Stimulated activated CD4-positive, alpha-beta T cell treated with anti-CD3 and anti-CD28 coated beads, Interleukin-15, amount 100 ng/mL, for 24 hours (primary cell): ENCODE data around the gene RBMS3.
"Not testable (repeated sequence)": the region's sequence is repeated elsewhere in the genome, so short reads cannot be mapped to it uniquely, and the experiment has no call there.

ENCODE experiments used
- DNase-seq: peaks from one replicate; pipeline ENCODE4 v3.0.0-alpha.2; 2020

Gene RBMS3

DNA sequence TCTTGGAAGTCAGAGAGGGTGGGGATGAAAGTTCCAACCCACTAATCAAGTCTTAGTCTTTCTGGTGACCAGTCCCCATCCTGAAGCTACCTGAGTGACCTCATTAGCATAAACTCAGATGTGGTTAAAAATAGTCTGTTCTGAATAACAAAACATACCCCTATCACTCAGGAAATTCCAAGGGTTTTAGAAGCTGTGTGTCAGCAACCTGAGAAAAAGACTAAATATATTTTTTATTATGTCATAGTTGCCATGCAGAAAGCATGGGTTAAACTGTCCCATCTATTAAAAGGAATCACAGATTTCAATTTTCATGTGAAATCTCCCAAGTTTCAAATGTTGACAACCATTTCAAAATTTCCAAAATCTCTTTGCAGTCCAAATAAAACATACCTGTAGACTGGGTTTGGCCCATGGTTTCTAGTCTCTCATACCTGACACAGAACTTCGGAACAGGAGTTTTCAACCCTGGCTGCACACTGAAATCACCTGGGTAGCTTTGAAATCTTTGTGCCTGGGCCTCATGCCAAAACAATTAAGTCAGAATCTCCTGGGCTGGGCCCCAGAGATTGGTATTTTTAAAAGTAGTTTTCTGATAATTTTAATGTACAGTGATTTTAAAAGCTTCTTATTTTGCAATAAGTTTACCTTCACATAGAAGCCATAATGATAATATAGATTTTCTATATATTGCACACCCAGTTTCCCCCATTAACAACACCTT lies 476.3 kb downstream of the RBMS3 start:
- no peak for DNase-seq

GRCh38 chr3:29758108-29758433 lies 477.2 kb downstream of the RBMS3 start:
- no peak for DNase-seq

DNA sequence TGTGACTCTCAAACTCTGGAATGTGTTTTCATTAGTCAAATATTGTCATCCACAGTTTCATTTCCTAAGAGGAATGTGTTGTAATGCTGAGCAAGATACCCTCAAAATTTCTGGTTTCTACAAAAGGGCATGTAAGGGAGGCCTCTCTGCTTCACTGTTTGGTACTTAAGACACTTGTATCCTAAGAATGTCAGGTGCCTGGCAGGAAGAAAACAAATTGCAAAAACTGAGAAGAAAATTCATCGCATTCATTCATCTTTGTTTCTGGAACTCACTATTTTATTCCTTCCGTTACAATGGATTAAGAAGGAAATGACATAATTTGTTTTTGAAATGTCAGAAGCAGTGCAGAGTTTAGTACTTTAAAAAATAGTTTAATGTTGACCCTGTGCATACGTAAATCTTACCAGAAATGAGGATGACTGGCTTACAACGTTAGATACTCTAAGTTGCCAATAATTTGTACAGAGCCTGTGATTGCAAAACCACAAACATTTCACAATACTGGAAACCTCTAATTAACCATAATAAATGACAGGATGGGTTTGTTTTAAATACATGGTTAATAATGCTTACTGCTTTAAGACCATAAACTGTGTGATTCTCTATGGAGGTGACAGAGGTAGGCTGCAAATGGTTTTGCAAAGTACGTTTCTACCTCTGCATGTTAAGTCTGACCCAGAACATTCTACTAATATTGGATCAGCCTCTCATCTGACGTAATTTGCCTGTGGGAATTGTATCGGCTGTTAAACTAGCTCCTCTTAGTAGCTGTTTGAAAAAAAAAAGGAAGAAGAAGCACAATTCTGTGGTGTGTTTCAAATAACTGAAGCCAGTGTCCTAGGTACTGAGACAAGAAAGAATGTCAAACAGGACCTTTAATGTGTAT lies 477.8 kb downstream of the RBMS3 start:
- no peak for DNase-seq

GRCh38 chr3:29759411-29760225 lies 478.7 kb downstream of the RBMS3 start:
- no peak for DNase-seq

DNA sequence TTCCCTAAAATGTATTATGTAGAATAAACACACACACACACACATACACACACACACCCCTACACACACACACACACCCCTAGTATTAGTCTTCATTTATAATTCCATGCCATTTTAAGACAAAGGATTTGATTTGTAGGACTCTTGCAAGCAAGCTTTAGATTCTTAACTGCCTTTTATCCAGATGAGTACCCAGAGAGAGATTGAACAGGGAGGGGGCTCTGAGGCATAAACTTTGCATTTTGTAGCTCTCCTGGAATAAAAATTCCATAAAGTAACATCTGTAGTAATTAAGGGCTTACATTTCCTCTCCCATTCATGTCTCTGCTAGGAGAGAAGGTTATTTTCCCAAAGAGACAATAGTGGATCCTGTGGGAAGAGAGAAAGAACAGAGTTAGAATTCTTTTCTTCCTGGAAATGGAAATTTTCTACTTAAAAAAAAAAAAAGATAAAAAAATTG lies 479.4 kb downstream of the RBMS3 start:
- no peak for DNase-seq

GRCh38 chr3:29761517-29761916 lies 480.6 kb downstream of the RBMS3 start:
- DNase-seq = no peak

DNA sequence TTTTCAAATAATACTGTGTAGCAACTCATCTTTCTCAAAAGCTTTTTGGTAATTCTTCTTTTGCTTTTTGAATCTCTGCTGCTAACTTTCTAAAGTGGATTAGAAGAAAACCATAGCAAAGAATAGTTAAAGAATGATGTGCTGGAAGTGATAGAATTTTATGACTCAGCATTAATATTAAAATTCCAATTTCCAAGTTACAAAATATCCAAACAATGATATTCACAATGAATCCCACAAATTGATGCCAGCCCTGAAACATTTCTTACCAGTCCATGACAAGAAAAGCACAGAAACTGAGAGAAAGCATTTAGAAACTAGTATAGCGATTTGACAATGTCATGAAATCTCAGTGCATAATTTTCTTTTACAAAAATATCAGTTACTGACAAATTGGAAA lies 482.2 kb downstream of the RBMS3 start:
- DNase-seq = no peak

DNA sequence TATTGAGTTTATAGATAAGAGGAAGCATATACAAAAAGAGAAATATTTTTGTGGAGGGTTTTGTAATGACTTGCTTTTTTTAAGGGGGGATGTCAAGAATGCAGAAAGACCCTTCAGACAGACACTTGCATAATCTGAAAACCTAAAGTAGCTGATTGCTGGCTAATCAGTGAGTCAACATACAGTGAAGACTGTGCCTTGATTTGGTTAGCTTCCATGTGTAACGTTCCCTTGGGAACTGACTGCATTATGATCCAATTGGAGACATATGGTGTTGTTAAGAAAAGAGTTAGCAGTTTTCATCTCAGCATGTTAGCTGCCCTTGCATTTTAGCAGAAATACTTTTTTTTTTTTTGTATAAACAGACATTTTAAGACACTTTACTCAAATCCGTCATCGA lies 483.2 kb downstream of the RBMS3 start:
- no peak for DNase-seq

DNA sequence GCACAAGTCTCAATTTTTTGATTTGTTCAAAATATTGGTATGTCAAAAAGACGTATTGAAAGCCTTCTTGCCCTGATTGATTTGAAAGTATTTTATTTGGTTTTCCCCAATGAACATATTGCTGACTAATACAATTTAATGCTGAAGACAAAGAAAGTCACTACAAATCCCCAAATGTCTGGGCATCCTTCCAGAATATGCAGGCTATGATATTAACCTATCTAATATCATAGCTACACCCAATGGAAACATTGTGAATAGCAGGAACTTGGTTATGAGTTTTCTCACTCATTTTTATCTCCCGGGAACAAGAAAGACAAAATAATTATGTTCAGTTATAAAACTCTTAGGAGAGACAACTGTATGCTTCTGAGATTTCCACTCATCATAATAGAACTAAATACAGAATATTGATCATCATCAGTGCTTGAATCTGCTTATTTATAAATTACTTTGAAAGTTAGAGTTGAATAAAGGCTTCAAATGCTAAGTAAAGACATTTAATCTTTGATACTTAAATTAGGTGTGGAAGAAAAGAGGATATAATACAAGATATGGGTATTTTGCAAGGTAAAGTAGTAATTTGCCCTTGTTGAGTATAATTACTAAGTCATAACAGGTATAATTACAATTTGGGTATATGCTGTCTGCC lies 483.9 kb downstream of the RBMS3 start:
- no peak for DNase-seq

- no peak for DNase-seq
Measured at GRCh38 chr3:29771602-29772001, 490.7 kb downstream of the RBMS3 start.

DNA sequence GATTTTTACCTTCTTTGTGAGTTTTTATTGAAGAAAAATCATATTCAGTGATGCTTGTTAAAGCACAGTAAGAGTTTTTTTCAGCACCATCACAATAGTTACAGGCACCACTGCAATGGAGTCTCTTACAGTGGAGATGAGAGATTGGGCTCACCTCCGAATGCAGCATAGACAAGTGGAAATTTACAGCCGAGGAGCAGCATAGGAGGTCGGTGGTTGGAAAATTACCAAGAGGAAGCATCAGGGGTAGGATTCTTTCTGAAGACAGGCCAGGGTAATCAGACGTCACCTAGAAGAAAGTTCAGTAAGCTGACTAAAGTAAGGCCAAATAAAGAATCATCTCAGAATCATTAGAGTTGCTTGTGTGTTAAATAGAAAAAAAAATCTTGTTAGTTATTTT lies 491.6 kb downstream of the RBMS3 start:
- no peak for DNase-seq

GRCh38 chr3:29773481-29773880 lies 492.6 kb downstream of the RBMS3 start:
- no peak for DNase-seq

DNA sequence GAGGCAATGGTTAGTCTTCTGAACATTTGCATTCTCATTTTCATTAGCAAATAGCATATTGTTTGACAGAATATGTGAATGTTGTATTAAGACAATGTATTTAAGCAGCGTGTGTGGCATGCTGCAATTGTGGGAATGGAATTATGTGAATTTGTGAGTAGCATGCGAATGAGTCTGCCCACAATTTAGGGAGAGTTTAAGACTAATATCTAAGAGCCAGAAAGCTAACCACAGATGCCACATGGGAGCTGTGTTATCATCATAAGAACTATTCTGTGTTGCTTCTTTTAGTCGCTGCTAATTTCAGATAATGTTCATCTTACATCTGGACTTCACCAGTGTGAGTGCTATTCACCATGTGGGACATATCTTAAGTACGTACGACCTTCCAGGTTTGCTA lies 494.5 kb downstream of the RBMS3 start:
- no peak for DNase-seq

DNA sequence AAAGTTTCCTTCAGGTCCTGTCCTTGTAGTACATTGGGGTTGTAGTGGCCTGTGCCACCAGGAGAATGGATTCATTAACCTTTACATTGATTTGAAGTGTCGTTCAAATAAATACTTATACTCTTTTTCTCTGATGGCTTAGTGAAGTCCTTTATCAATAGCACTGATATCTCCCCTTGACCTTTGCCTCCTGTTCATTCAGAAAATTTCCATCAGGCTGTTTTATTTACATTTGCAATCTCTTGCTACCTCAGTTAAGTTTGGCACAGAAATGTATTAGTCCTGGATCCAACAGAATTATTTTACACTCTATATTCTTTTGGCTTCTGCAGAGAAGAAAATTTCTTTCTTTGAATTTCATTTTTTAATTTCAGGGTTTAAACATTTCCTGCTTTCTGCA lies 497.0 kb downstream of the RBMS3 start:
- no peak for DNase-seq

- DNase-seq = no peak
Measured at GRCh38 chr3:29789686-29790085, 508.8 kb downstream of the RBMS3 start.

DNA sequence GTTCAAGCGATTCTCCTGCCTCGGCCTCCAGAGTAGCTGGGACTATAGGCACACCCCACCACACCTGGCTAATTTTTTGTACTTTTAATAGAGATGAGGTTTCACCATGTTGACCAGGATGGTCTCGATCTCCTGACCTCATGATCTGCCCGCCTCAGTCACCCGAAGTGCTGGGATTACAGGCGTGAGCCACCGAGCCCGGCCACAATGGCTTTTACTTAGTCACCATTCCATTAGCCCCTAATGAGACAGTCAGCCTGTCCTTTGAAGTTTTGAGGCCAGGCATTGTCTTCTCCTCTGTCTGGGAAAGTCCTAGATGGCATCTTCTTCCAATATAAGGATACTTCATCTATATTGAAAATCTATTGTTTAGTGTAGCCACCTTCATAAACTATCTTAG lies 515.9 kb downstream of the RBMS3 start:
- no peak for DNase-seq

- DNase-seq = no peak
Measured at GRCh38 chr3:29802057-29802456, 521.2 kb downstream of the RBMS3 start.

DNA sequence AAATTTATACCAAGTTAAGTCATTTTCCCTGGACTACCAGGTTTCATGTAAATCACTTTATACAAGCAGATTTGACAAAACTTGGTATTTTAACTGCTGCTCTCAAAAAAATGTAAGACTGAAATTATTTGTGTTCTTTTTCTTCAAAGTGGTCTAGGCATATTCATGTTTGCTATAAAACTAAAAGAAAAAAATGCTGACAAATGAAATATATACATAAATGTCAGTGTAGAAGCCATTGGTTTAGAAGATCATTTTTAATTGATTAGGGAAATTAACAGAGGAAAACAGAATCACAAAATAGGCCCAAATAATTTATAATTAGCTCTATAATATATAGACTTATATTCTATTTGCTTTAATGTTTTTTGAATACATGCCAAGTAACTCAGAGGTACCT lies 523.2 kb downstream of the RBMS3 start:
- DNase-seq = no peak

- no peak for DNase-seq
Measured at GRCh38 chr3:29805757-29806156, 524.9 kb downstream of the RBMS3 start.

DNA sequence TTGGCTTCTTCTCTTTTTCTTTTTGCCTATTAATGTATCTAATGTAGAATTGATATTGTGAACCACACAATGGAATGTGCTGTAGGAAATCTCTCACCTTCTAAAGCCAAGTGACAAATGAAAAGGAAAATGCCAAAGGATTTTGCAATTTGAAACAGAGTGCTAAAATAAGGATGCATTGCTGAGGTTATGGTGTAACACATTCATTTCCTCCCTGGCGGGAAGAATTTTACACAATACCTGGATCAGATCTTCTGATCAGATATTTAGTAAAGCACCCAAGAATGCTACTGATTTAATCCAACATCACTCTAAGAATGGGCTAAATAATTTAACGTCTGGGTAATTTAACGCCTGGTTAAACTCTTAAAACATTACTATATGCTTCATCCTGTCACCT lies 527.5 kb downstream of the RBMS3 start:
- DNase-seq = not testable (repeated sequence)

GRCh38 chr3:29822071-29822470 lies 541.2 kb downstream of the RBMS3 start:
- no peak for DNase-seq

DNA sequence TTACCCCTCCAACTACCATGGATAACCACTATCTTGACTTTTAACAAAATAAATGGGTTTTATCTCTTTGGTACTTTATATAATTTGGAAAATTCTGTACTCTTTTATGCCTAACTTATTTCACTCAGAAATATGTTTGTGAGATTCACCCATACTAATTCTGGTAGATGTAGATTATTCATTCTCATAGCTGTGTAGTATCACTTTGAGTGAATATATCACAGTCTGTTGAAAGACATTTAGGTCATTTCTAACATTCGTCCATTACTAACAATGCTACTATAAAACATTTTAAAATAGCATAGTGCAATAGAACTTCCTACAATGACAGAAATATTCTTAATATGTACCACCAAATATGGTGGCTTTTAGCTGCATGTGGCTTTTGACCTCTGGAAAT lies 542.4 kb downstream of the RBMS3 start:
- no peak for DNase-seq

GRCh38 chr3:29826712-29827111 lies 545.8 kb downstream of the RBMS3 start:
- DNase-seq = no peak
